Measurements from ENCODE around the gene MTHFD2L. TPM values are rescaled to one million over a fixed set of nuclear protein-coding genes. Genes with fewer than 3 reads are reported as not detected.

MTHFD2L gene
- total and polyA plus RNA-seq, 11 donors, result 6.8 to 16.4 (median 11.6) TPM

GRCh38 chr4:74309223-74309622 is 151.3 kb downstream of the MTHFD2L start:
- TF ChIP-seq POLR2A (IDR thresholded peaks at IDR 0.05) (no peak), CTCF (IDR thresholded peaks at IDR 0.05) (no peak)
- H3K36me3 ChIP-seq, result no peaks in the 10 kb centered on the region
- no peaks in the 10 kb centered on the region for H3K9me3 ChIP-seq
- no peaks in the 10 kb centered on the region for H3K4me1 ChIP-seq
- no peak for DNase-seq
- H3K4me3 ChIP-seq, result no peak overlapping the region
- no peak overlapping the region for H3K27ac ChIP-seq
- ATAC-seq, result no peak
- intact Hi-C loops (cut with DNase I), result loop anchor here in 2 of 10 donors (5.0 to 10.0 kb wide), 2 partner anchors 74 to 122 kb away; no protein-coding TSS in a partner anchor
- H3K27me3 ChIP-seq, result no peaks in the 10 kb centered on the region

DNA sequence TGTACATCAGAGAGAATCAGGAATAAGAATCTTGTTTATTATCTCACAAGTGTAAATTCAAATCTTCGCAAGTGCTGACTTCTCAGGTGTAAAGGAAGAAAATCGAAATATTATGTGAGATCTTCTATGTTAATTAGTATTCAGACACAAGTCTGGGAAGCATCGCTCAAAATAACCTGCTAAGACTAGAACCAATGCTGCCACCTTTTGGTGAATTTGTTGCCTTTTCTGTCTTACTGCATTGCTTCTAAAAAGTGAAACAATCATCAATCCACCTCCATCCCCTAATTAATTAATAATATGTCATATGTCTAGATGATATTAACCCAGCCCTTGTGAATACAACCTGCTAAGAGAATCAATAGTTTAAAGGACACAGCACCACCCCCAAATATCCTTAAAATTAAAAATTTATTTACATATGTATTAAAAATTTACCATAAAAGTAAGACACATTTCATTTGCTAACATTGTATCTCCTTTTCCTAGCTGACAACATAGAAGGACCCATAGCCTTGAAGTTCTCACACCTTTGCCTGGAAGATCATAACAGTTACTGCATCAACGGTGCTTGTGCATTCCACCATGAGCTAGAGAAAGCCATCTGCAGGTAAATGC is 153.9 kb downstream of the MTHFD2L start:
- WGBS, 4 donors, result 30 to 34% (median 34%) methylated on average over 4 of the region's 4 CpGs
- ATAC-seq (peak in 2 of 4 donors; percentile 53 to 57), DNase-seq (no peak)
- Histone ChIP-seq H3K9me3 (no peaks in the 10 kb centered on the region), H3K36me3 (no peaks in the 10 kb centered on the region), H3K27me3 (no peaks in the 10 kb centered on the region), H3K27ac (no peak overlapping the region), H3K4me3 (no peak overlapping the region), H3K4me1 (no peaks in the 10 kb centered on the region)
- no peak for TF ChIP-seq POLR2A (IDR thresholded peaks at IDR 0.05)
- TF ChIP-seq CTCF (IDR thresholded peaks at IDR 0.05), result peak; percentile 40 to 80 (median 64)
- intact Hi-C loops (cut with DNase I), result loop anchor here in 9 of 10 donors (1.0 to 5.0 kb wide), 9 partner anchors 80 to 125 kb away; no protein-coding TSS in a partner anchor

DNA sequence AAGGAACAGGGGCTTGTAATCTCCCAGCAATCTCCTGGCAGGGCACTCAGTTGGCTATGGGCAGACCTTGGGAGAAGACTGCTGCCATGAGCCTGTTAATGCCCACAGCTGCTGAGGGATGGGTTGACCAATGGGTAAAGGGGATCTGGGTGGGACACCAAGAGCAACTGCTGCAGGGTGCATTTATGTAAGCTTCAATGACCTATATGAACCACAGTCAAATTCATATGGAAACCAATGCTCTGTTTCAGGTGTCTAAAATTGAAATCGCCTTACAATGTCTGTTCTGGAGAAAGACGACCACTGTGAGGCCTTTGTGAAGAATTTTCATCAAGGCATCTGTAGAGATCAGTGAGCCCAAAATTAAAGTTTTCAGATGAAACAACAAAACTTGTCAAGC is 156.4 kb downstream of the MTHFD2L start:
- intact Hi-C loops (cut with DNase I), result loop anchor here in 7 of 10 donors (5.0 kb wide), 4 partner anchors 82 to 127 kb away; no protein-coding TSS in a partner anchor
- TF ChIP-seq CTCF (IDR thresholded peaks at IDR 0.05) (no peak), POLR2A (IDR thresholded peaks at IDR 0.05) (no peak)
- H3K36me3 ChIP-seq, result no peaks in the 10 kb centered on the region
- no peaks in the 10 kb centered on the region for H3K9me3 ChIP-seq
- no peak for ATAC-seq
- H3K27me3 ChIP-seq, result no peaks in the 10 kb centered on the region
- DNase-seq, result no peak
- no peak overlapping the region for H3K4me3 ChIP-seq
- 88 to 98% (median 95%) methylated on average over 2 of the region's 2 CpGs for whole genome bisulfite sequencing, 4 donors
- no peaks in the 10 kb centered on the region for H3K4me1 ChIP-seq
- H3K27ac ChIP-seq, result no peak overlapping the region

- intact Hi-C loops (cut with DNase I), result loop anchor here in 7 of 10 donors (5.0 kb wide), 4 partner anchors 83 to 128 kb away; no protein-coding TSS in a partner anchor
- H3K36me3 ChIP-seq, result no peaks in the 10 kb centered on the region
- H3K9me3 ChIP-seq, result no peaks in the 10 kb centered on the region
- H3K4me3 ChIP-seq, result no peak overlapping the region
- ATAC-seq (no peak), DNase-seq (no peak)
- WGBS, 4 donors, result 83 to 87% (median 84%) methylated on average over 2 of the region's 2 CpGs
- no peaks in the 10 kb centered on the region for H3K4me1 ChIP-seq
- no peaks in the 10 kb centered on the region for H3K27me3 ChIP-seq
- TF ChIP-seq CTCF (IDR thresholded peaks at IDR 0.05), result no peak
- TF ChIP-seq POLR2A (IDR thresholded peaks at IDR 0.05), result no peak
- H3K27ac ChIP-seq, result no peak overlapping the region
Observed at GRCh38 chr4:74314944-74315343, 157.0 kb downstream of the MTHFD2L start.
